A673 (cell line): ENCODE data around the gene PRKCH. TPM values are rescaled to one million over a fixed set of nuclear protein-coding genes. Genes with fewer than 3 reads are reported as not detected.

Experiments used
- BruUV-seq: library from RNA; stranded (reverse); fragments of 400-500 nt; replicated peaks from 2 replicates; lab custom pipeline; 2021; lab: Mats Ljungman, UMichigan
- CTCF ChIA-PET: fragments of 300-600 bp; sonication (Branson Sonifier 250); formaldehyde crosslinking; loops from one replicate; lab custom pipeline; 2022; ENCODE audit warnings: antibody characterized with exemption; lab: Charles Lee
- POLR2A ChIA-PET: fragments of 300-600 bp; sonication (Branson Sonifier 250); formaldehyde crosslinking; loops from one replicate; lab custom pipeline; 2022; ENCODE audit warnings: antibody characterized with exemption; ENCODE audit not compliant: low non-redundant PET; lab: Charles Lee
- DNase-seq: peaks from one replicate; pipeline ENCODE4 v3.0.0-alpha.2; 2015; ENCODE audit warnings: low spot score
- H3K27ac ChIP-seq: fragments of 200-600 bp; sonication (generic); 2 replicates; pipeline ENCODE4 v1.5.1; 2016; ENCODE audit warnings: mixed run types, low read depth, mild to moderate bottlenecking, mixed read lengths, antibody characterized with exemption, low read length; ENCODE audit not compliant: poor library complexity, severe bottlenecking
- H3K27me3 ChIP-seq: fragments of 200-600 bp; sonication (generic); replicated peaks from 2 replicates; pipeline ENCODE4 v1.6.1; 2017; ENCODE audit warnings: mixed run types, low read depth, mild to moderate bottlenecking, mixed read lengths, antibody characterized with exemption, low read length; ENCODE audit not compliant: insufficient read depth, poor library complexity
- H3K36me3 ChIP-seq: fragments of 200-600 bp; sonication (generic); 2 replicates; pipeline ENCODE4 v1.6.1; 2016; ENCODE audit warnings: mixed run types, mild to moderate bottlenecking, mixed read lengths, antibody characterized with exemption, low read length; ENCODE audit not compliant: insufficient read depth, poor library complexity, severe bottlenecking
- H3K4me1 ChIP-seq: fragments of 200-600 bp; sonication (generic); 2 replicates; pipeline ENCODE4 v1.6.1; 2017; ENCODE audit warnings: mixed run types, mild to moderate bottlenecking, mixed read lengths, antibody characterized with exemption, low read length; ENCODE audit not compliant: insufficient read depth, poor library complexity, severe bottlenecking
- H3K4me3 ChIP-seq: fragments of 200-600 bp; sonication (generic); 2 replicates; pipeline ENCODE4 v1.5.1; 2016; ENCODE audit warnings: low read depth, mixed run types, mild to moderate bottlenecking, mixed read lengths, low read length; ENCODE audit not compliant: poor library complexity, severe bottlenecking
- H3K9me3 ChIP-seq: fragments of 200-600 bp; sonication (generic); 2 replicates; pipeline ENCODE4 v1.6.1; 2016; ENCODE audit warnings: mixed run types, low read depth, mild to moderate bottlenecking, mixed read lengths, antibody characterized with exemption, low read length; ENCODE audit not compliant: poor library complexity, severe bottlenecking
- EZH2 ChIP-seq: fragments of 200-600 bp; sonication (generic); IDR thresholded peaks from 2 replicates; pipeline ENCODE4 v1.6.1; 2017; ENCODE audit warnings: borderline replicate concordance, low read depth, mild to moderate bottlenecking, mixed read lengths, antibody characterized with exemption, low read length; ENCODE audit not compliant: poor library complexity, severe bottlenecking
- intact Hi-C: fragments of 100-400 bp; cut with micrococcal nuclease; formaldehyde crosslinking; loops from one replicate; pipeline ENCODE4 v1.10.0; 2022; ENCODE audit not compliant: unreplicated experiment
- total RNA-seq: library from RNA; stranded (reverse); gene quantifications from 2 replicates; pipeline ENCODE4 v1.2.3, GENCODE V29; 2021
- TF ChIP-seq, protein P1 (sequence below): fragments of 300-800, 200-600 bp; sonication (generic); conservative IDR thresholded peaks from 2 replicates; pipeline ENCODE4 v1.5.1; 2017; ENCODE audit warnings: low read depth, mild to moderate bottlenecking, antibody characterized with exemption, low read length, moderate library complexity, mixed read lengths

PRKCH gene
- total RNA-seq, 1 experiment from 2014 or later, result 1.8 TPM

DNA sequence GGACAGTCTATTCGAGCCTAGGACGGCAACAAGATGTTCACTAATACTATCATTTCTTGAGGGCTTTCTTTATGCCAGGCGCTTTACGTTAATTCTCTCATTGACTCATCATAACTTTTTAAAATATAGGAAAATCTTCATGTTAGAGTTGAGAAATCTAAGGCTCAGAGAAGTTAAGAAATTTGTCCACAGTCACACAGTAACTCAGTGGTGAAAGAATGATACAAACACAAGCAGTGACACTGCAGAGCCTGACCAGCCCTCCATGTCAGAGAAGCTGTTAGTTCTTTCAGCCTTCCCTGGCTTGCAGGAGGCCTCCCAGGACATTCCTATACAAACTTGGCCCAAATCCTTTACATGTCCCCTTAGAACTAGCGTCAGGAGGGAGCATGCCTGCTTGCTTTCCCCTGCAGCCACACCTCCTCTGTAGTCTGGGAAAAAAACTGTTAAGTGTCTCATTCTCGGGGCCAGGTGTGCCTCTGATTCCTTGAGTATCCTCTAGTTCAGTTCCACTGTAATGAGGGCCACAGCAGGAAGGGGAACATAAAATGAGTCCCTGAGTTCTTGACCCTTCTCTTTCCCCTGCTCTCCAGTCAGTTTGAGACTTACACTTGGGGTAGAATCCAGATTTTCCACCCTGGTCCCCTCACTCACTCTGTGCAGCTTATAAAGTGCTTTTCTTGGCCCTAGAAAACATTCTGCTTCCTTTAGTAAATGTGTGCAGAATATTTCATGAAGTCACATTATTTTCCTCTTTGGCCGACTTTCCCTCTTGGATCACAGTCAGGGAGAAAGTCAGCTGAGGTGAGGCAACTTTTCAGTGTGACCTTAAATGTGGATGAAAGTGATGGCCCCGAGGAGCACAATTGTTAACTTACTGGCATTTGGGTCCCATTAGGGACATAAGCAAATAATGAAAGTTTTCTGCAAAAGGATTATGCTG, 221.7 kb downstream of the PRKCH start:
- no peaks in the 10 kb centered on the region for H3K36me3 ChIP-seq
- intact Hi-C loops, result no loop called here
- BruUV-seq, result no TSS peak
- no peaks in the 10 kb centered on the region for H3K9me3 ChIP-seq
- H3K4me3 ChIP-seq, result no peak overlapping the region
- ChIA-PET POLR2A (no interaction called here), CTCF (no interaction called here)
- H3K27ac ChIP-seq, result no peak overlapping the region
- TF ChIP-seq, protein P1, sequence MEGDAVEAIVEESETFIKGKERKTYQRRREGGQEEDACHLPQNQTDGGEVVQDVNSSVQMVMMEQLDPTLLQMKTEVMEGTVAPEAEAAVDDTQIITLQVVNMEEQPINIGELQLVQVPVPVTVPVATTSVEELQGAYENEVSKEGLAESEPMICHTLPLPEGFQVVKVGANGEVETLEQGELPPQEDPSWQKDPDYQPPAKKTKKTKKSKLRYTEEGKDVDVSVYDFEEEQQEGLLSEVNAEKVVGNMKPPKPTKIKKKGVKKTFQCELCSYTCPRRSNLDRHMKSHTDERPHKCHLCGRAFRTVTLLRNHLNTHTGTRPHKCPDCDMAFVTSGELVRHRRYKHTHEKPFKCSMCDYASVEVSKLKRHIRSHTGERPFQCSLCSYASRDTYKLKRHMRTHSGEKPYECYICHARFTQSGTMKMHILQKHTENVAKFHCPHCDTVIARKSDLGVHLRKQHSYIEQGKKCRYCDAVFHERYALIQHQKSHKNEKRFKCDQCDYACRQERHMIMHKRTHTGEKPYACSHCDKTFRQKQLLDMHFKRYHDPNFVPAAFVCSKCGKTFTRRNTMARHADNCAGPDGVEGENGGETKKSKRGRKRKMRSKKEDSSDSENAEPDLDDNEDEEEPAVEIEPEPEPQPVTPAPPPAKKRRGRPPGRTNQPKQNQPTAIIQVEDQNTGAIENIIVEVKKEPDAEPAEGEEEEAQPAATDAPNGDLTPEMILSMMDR, result no peak
- no peak for TF ChIP-seq EZH2
- peaks cover under 1% of the 10 kb centered on the region for H3K4me1 ChIP-seq
- no peak for DNase-seq
- H3K27me3 ChIP-seq, result no peaks in the 10 kb centered on the region

DNA sequence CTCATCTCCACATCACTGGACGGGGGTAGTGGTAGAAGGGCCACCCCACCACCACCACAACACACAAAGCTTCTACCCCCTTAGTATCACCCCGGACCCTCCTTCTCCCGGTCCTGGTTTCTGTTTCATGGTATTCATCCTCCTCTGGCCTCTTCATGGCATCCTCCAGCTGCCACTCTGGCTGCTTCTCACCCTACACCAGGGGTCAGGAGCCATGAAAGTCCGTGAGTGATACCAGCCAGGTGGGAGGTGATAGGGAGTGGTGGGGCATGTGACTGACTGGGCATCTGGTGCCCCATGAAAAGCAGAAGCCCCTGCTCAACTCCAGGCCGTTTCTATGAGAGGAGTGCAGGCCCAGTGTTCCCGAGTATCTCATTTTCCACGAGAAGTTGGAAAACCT, 222.6 kb downstream of the PRKCH start:
- Histone ChIP-seq H3K4me1 (no peaks in the 10 kb centered on the region), H3K9me3 (no peaks in the 10 kb centered on the region), H3K36me3 (no peaks in the 10 kb centered on the region), H3K27me3 (no peaks in the 10 kb centered on the region), H3K27ac (no peak overlapping the region), H3K4me3 (no peak overlapping the region)
- ChIA-PET CTCF (no interaction called here), POLR2A (no interaction called here)
- no peak for DNase-seq
- intact Hi-C loops, result no loop called here
- no TSS peak for BruUV-seq
- TF ChIP-seq, protein P1, result no peak
- TF ChIP-seq EZH2, result no peak

DNA sequence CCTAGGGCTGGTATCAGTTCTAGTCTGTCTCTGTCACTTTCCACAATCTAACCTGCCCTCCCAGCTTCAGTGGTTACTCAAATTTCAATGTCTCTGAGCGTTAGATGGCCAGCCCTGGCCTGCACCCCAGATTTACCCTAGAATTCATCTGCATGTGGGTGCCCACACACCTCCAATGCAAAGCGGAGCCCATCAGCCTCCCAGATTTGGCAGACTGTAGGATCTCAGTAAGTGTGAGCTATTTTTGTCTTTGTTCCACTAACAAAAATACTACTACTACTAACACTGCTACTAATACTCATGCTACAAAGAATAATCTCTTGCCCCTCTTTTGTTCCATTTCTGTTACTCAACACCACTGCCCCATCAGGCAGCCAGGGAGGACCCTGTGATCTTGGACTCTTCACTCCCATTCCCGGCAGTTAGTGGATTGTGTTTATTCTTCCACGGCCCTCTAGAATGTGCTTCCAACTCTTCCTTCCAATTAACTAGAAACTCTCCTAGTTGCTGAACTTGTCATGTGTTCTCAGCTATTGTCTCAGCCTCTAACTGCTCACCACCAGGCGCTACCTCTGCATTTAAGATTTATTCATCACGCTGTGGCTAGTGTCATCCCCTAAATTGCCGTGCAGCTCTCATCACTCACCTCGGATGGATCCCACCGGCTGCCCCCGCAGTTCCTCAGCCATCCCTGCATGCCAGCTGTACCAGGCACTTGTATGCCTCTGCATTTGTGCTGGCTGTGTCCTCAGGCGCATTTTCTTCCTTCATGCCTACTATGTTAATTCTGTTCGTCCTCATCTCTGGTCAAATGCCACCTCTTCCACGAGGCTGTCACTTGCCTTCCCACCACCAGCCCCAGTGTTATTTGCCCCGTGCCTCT, 223.3 kb downstream of the PRKCH start:
- CTCF ChIA-PET, result no interaction called here
- no TSS peak for BruUV-seq

More for the DNA sequence above, 223.3 kb downstream of the PRKCH start:
- Histone ChIP-seq H3K9me3 (no peaks in the 10 kb centered on the region), H3K27ac (no peak overlapping the region), H3K4me3 (no peak overlapping the region), H3K36me3 (no peaks in the 10 kb centered on the region), H3K27me3 (no peaks in the 10 kb centered on the region), H3K4me1 (no peaks in the 10 kb centered on the region)
- DNase-seq, result no peak
- intact Hi-C loops, result no loop called here
- POLR2A ChIA-PET, result no interaction called here
- TF ChIP-seq, protein P1, result no peak
- no peak for TF ChIP-seq EZH2
